Thyroid gland (tissue), 4 donors: ENCODE data around the gene GRID2IP.

Source experiments
- CTCF ChIP-seq, 6 experiments: fragments of 200-600 bp in 3 of 6; fragments of 450-650 bp in 3 of 6; sonication (generic) in 3 of 6; IDR thresholded peaks; one replicate each; pipeline ENCODE4 v1.5.1; 2016 to 2019; ENCODE audit warnings: antibody characterized with exemption in 6 of 6, mild to moderate bottlenecking in 2 of 6, inconsistent platforms in 1 of 6, moderate library complexity in 1 of 6
- POLR2A ChIP-seq, 2 donors: fragments of 450-650 bp; IDR thresholded peaks; one replicate each; pipeline ENCODE4 v1.6.1; 2017; ENCODE audit warnings: antibody characterized with exemption in 2 of 2, mild to moderate bottlenecking in 2 of 2, moderate library complexity in 1 of 2

GRCh38 chr7:6536262-6537260 is 14.7 kb downstream of the GRID2IP start:
- no peak for TF ChIP-seq POLR2A (IDR thresholded peaks at IDR 0.05)
- no peak for TF ChIP-seq CTCF (IDR thresholded peaks at IDR 0.05)
